ENCODE measurements around the gene FLT3.

- TF ChIP-seq YY1 (IDR thresholded peaks at IDR 0.05; ENCODE audit: insufficient read depth, insufficient read length) (no peak), ZNF274 (IDR thresholded peaks at IDR 0.05; ENCODE audit: low read depth, low read length) (no peak)
These were observed 86.1 kb downstream of the FLT3 start for GRCh38 chr13:28014301-28014700.
